Upper lobe of left lung (tissue), 4 donors: ENCODE data around the gene UBE2C.

ENCODE experiments used
- EP300 ChIP-seq, 4 donors: sonication (generic); formaldehyde crosslinking; IDR thresholded peaks; one replicate each; pipeline ENCODE4 v1.5.1; 2017; ENCODE audit warnings: antibody characterized with exemption in 4 of 4, control low read depth in 2 of 4
- POLR2A ChIP-seq, 4 donors: fragments of 450-650 bp; IDR thresholded peaks; one replicate each; pipeline ENCODE4 v1.5.1; 2016 to 2017; ENCODE audit warnings: antibody characterized with exemption in 4 of 4, mild to moderate bottlenecking in 2 of 4
- TF ChIP-seq, protein P1 (sequence below), 6 experiments: fragments of 450-650 bp in 4 of 6; fragments of 200-600 bp in 2 of 6; sonication (generic) in 2 of 6; IDR thresholded peaks; one replicate each; pipeline ENCODE4 v1.5.1; 2016 to 2019; ENCODE audit warnings: antibody characterized with exemption in 6 of 6

DNA sequence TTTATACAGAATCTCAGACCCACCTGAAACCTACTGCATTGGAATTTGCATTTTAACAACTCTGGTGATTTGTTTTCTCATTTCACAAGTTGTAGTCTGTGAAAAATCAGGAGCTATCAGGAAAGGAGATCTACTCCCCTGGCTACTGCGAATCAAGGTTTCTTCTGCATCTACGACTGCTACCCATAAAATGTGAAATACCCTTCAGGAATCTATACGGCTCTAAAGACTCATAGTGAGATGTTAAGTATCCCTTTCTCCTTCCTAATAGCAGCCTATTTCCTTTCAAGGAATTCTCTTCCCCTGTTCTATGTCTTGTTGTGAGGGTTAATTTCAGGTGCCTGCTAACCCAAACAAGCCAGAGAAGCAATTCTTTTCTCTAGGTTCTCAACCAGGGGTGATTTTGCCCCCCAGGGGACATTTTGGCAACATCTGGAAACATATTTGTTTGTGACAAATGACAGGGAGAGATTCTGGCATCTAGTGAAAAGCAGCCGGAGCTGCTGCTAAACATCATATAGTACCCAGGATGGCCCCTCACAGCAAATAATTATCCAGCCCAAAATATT is 47.1 kb upstream of the UBE2C start:
- TF ChIP-seq EP300 (IDR thresholded peaks at IDR 0.05) (no peak), POLR2A (IDR thresholded peaks at IDR 0.05) (no peak)
- TF ChIP-seq, protein P1, sequence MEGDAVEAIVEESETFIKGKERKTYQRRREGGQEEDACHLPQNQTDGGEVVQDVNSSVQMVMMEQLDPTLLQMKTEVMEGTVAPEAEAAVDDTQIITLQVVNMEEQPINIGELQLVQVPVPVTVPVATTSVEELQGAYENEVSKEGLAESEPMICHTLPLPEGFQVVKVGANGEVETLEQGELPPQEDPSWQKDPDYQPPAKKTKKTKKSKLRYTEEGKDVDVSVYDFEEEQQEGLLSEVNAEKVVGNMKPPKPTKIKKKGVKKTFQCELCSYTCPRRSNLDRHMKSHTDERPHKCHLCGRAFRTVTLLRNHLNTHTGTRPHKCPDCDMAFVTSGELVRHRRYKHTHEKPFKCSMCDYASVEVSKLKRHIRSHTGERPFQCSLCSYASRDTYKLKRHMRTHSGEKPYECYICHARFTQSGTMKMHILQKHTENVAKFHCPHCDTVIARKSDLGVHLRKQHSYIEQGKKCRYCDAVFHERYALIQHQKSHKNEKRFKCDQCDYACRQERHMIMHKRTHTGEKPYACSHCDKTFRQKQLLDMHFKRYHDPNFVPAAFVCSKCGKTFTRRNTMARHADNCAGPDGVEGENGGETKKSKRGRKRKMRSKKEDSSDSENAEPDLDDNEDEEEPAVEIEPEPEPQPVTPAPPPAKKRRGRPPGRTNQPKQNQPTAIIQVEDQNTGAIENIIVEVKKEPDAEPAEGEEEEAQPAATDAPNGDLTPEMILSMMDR (IDR thresholded peaks at IDR 0.05) = no peak
